ENCODE measurements around the gene TES. TPM values are rescaled to one million over a fixed set of nuclear protein-coding genes. Genes with fewer than 3 reads are reported as not detected.
A peak's percentile ranks its signal among the peaks of the same experiment; 100 is the strongest.

Gene TES
- total RNA-seq, 1 experiment from 2014 or later, result 28.2 TPM

- no peak overlapping the region for H3K56ac ChIP-seq (ENCODE audit: insufficient read length, low read depth, low read length)
- TF ChIP-seq CTCF (conservative IDR thresholded peaks at IDR 0.05), result no peak
- no peaks in the 10 kb centered on the region for H4K20me1 ChIP-seq (ENCODE audit: control insufficient read depth, insufficient read depth, insufficient read length)
- no peak overlapping the region for H4K8ac ChIP-seq (replicated peaks; ENCODE audit: insufficient read length, low read depth, low read length)
- Mint-ChIP-seq H3K4me3 (peak overlapping the region; percentile 91 to 97), H3K36me3 (ENCODE audit: insufficient read depth in 1 of 3, low read depth in 3 of 3) (no peaks in the 10 kb centered on the region), H3K4me1 (peaks cover 13 to 21% of the 10 kb centered on the region in 2 experiments), H3K9me3 (no peaks in the 10 kb centered on the region), H3K27ac (peak overlapping the region in 2 of 3 experiments; percentile 21 to 84; a peak in 3 of 7 replicates), H3K27me3 (ENCODE audit: low read depth) (peaks cover 6% of the 10 kb centered on the region)
- no CpG with 5 or more reads among the region's 27 CpGs for WGBS (ENCODE audit: extremely low coverage, insufficient read length, low lambda C conversion rate)
- H3K4me1 ChIP-seq (ENCODE audit: insufficient read depth, low read length), result no peaks in the 10 kb centered on the region; the same call in 1 of the 2 replicates
- H3K9me3 ChIP-seq (ENCODE audit: control insufficient read depth, low read depth, low read length), result no peaks in the 10 kb centered on the region
- peak; percentile 75 for DNase-seq
- no peak overlapping the region for H2BK12ac ChIP-seq (ENCODE audit: insufficient read length, low read depth, low read length)
- no peak overlapping the region for H3K14ac ChIP-seq (ENCODE audit: insufficient read depth, low read length)
- H3K27me3 ChIP-seq (ENCODE audit: insufficient read depth, low read length), result no peaks in the 10 kb centered on the region
- no peak overlapping the region for H2BK15ac ChIP-seq (ENCODE audit: low read depth, low read length)
- H2BK5ac ChIP-seq (ENCODE audit: insufficient read length, low read length), result no peak overlapping the region
- H2BK120ac ChIP-seq (ENCODE audit: low read depth, low read length, poor library complexity, severe bottlenecking), result no peak overlapping the region
- peaks cover 10% of the 10 kb centered on the region for H3K23me2 ChIP-seq (ENCODE audit: insufficient read length, low read depth, low read length, poor library complexity, severe bottlenecking)
- H3K27ac ChIP-seq (ENCODE audit: insufficient read length, low read depth, low read length), result no peak overlapping the region
- H2AK5ac ChIP-seq (ENCODE audit: insufficient read length, low read length), result no peak overlapping the region
- no peak overlapping the region for H2BK20ac ChIP-seq (ENCODE audit: low read depth, low read length, poor library complexity, severe bottlenecking)
- no peaks in the 10 kb centered on the region; the same call in 1 of the 2 replicates for H3K79me2 ChIP-seq (ENCODE audit: insufficient read depth, low read length)
- H2AFZ ChIP-seq (ENCODE audit: low read length), result no peak overlapping the region
- peak overlapping the region; percentile 91 for H3K4me2 ChIP-seq (ENCODE audit: insufficient read depth, insufficient read length, low read length)
- H3K23ac ChIP-seq (ENCODE audit: insufficient read length, low read depth, low read length), result no peak overlapping the region
- peak overlapping the region; percentile 50 for H3K9ac ChIP-seq (ENCODE audit: extremely low read depth, insufficient read length, low read length)
- H4K5ac ChIP-seq (ENCODE audit: insufficient read length, low read depth, low read length), result no peak overlapping the region
- no peaks in the 10 kb centered on the region for H3K79me1 ChIP-seq (ENCODE audit: insufficient read depth, low read depth, low read length, poor library complexity, severe bottlenecking)
- no peak overlapping the region for H3T11ph ChIP-seq (ENCODE audit: low read length)
- H3K18ac ChIP-seq (ENCODE audit: insufficient read length, low read depth, low read length), result no peak overlapping the region
- H3K4ac ChIP-seq (ENCODE audit: low read depth, low read length), result no peak overlapping the region
- no peak overlapping the region for H4K91ac ChIP-seq (ENCODE audit: insufficient read length, low read depth, low read length)
These were observed 920 bp downstream of the TES start for GRCh38 chr7:116211006-116211912.
